Trophoblast cell (in vitro differentiated cells and primary cell): ENCODE data around the gene CAMSAP2.
"Not testable (repeated sequence)": the region's sequence is repeated elsewhere in the genome, so short reads cannot be mapped to it uniquely, and the experiment has no call there.

Source experiments
- DNase-seq, 2 donors: peaks; one replicate each; pipeline ENCODE4 v3.0.0-alpha.2; 2016
- H2AFZ ChIP-seq: 2 replicates; pipeline ENCODE4 v1.6.1; 2013; ENCODE audit warnings: low read length, moderate library complexity, mild to moderate bottlenecking; ENCODE audit not compliant: insufficient read depth, poor library complexity
- H2AK5ac ChIP-seq: 2 replicates; pipeline ENCODE4 v1.6.1; 2013; ENCODE audit warnings: mild to moderate bottlenecking, low read length
- H2BK120ac ChIP-seq: 2 replicates; pipeline ENCODE4 v1.6.1; 2013; ENCODE audit warnings: low read length, mild to moderate bottlenecking, moderate library complexity; ENCODE audit not compliant: insufficient read depth, poor library complexity
- H2BK12ac ChIP-seq: 2 replicates; pipeline ENCODE4 v1.6.1; 2013; ENCODE audit warnings: mild to moderate bottlenecking, low read length, moderate library complexity
- H2BK5ac ChIP-seq: 2 replicates; pipeline ENCODE4 v1.6.1; 2013; ENCODE audit warnings: low read length, low read depth, moderate library complexity, mild to moderate bottlenecking; ENCODE audit not compliant: poor library complexity
- H3K14ac ChIP-seq: 2 replicates; pipeline ENCODE4 v1.6.1; 2013; ENCODE audit warnings: mild to moderate bottlenecking, low read length
- H3K18ac ChIP-seq: 2 replicates; pipeline ENCODE4 v1.6.1; 2013; ENCODE audit warnings: mild to moderate bottlenecking, low read length
- H3K23ac ChIP-seq: 2 replicates; pipeline ENCODE4 v1.6.1; 2013; ENCODE audit warnings: low read length
- H3K27ac ChIP-seq: 2 replicates; pipeline ENCODE4 v1.5.1; 2013; ENCODE audit warnings: low read depth, mild to moderate bottlenecking, inconsistent platforms, low read length, moderate library complexity
- H3K27me3 ChIP-seq: 2 replicates; pipeline ENCODE4 v1.6.1; 2013; ENCODE audit warnings: inconsistent platforms, mild to moderate bottlenecking, low read length, moderate library complexity; ENCODE audit not compliant: insufficient read depth
- H3K36me3 ChIP-seq, 2 experiments: 1 replicate in 1 of 2; 2 replicates in 1 of 2; pipeline ENCODE4 v1.6.1; 2013; ENCODE audit warnings: low read length in 2 of 2, mild to moderate bottlenecking in 2 of 2, moderate library complexity in 1 of 2; ENCODE audit not compliant: insufficient read depth in 2 of 2, control insufficient read depth in 1 of 2
- H3K4ac ChIP-seq: 2 replicates; pipeline ENCODE4 v1.6.1; 2013; ENCODE audit warnings: low read depth, mild to moderate bottlenecking, low read length, moderate library complexity
- H3K4me1 ChIP-seq, 2 experiments: 1 replicate in 1 of 2; 2 replicates in 1 of 2; pipeline ENCODE4 v1.6.1; 2013; ENCODE audit warnings: low read length in 2 of 2, mild to moderate bottlenecking in 2 of 2, moderate library complexity in 1 of 2; ENCODE audit not compliant: insufficient read depth in 2 of 2, control insufficient read depth in 1 of 2
- H3K4me2 ChIP-seq: 2 replicates; pipeline ENCODE4 v1.6.1; 2013; ENCODE audit warnings: inconsistent platforms, mild to moderate bottlenecking, low read length, moderate library complexity
- H3K4me3 ChIP-seq: 2 replicates; pipeline ENCODE4 v1.5.1; 2013; ENCODE audit warnings: mild to moderate bottlenecking, low read depth, low read length, inconsistent platforms
- H3K79me1 ChIP-seq: one replicate; pipeline ENCODE4 v1.6.1; 2013; ENCODE audit warnings: low read length
- H3K79me2 ChIP-seq: 2 replicates; pipeline ENCODE4 v1.6.1; 2013; ENCODE audit warnings: low read length, mild to moderate bottlenecking; ENCODE audit not compliant: control insufficient read depth, insufficient read depth, poor library complexity
- H3K9ac ChIP-seq: 2 replicates; pipeline ENCODE4 v1.6.1; 2013; ENCODE audit warnings: mild to moderate bottlenecking, low read length
- H3K9me3 ChIP-seq: 2 replicates; pipeline ENCODE4 v1.6.1; 2013; ENCODE audit warnings: low read depth, mild to moderate bottlenecking, control low read depth, inconsistent platforms, low read length; ENCODE audit not compliant: insufficient read depth
- H4K12ac ChIP-seq: 2 replicates; pipeline ENCODE4 v1.6.1; 2013; ENCODE audit warnings: low read depth, mild to moderate bottlenecking, low read length, moderate library complexity
- H4K8ac ChIP-seq: 2 replicates; pipeline ENCODE4 v1.6.1; 2013; ENCODE audit warnings: low read depth, mild to moderate bottlenecking, low read length, moderate library complexity
- H4K91ac ChIP-seq: one replicate; pipeline ENCODE4 v1.6.1; 2013; ENCODE audit warnings: low read depth, mild to moderate bottlenecking, low read length, moderate library complexity
- WGBS: extraction: QIAGEN DNeasy Blood & Tissue Kit; methylation state at CpG from one replicate; pipeline ENCODE4 v1.1.7; 2013; ENCODE audit warnings: missing lambda C conversion rate; ENCODE audit not compliant: insufficient read length, insufficient coverage; ENCODE audit errors: extremely low coverage; 5-methylcytosine and 5-hydroxymethylcytosine counted together

Gene CAMSAP2

GRCh38 chr1:200744143-200744542 lies 5.5 kb downstream of the CAMSAP2 start:
- Histone ChIP-seq H3K18ac (no peak overlapping the region), H2BK12ac (no peak overlapping the region), H3K9ac (no peak overlapping the region), H2BK120ac (no peak overlapping the region), H2BK5ac (no peak overlapping the region), H4K12ac (no peak overlapping the region), H3K23ac (no peak overlapping the region), H3K79me2 (peaks cover 12% of the 10 kb centered on the region), H3K4me3 (no peak overlapping the region), H3K79me1 (peaks cover 9% of the 10 kb centered on the region), H3K27ac (no peak overlapping the region), H3K14ac (no peak overlapping the region), H3K4me1 (peaks cover 0 to 3% of the 10 kb centered on the region in 2 experiments), H3K4me2 (no peak overlapping the region), H3K4ac (peak overlapping the region; percentile 98), H2AFZ (no peak overlapping the region), H3K27me3 (no peaks in the 10 kb centered on the region), H4K8ac (no peak overlapping the region), H4K91ac (no peak overlapping the region), H3K9me3 (no peaks in the 10 kb centered on the region), H3K36me3 (peaks cover 1 to 4% of the 10 kb centered on the region in 2 experiments), H2AK5ac (no peak overlapping the region)
- DNase-seq: peak; percentile 20 to 69
- 100% methylated on average over 1 of the region's 1 CpG for WGBS

- Histone ChIP-seq H2BK12ac (no peak overlapping the region), H3K36me3 (peaks cover 6 to 12% of the 10 kb centered on the region in 2 experiments), H3K18ac (no peak overlapping the region), H3K9me3 (no peaks in the 10 kb centered on the region), H3K4me2 (no peak overlapping the region), H2BK120ac (no peak overlapping the region), H4K12ac (no peak overlapping the region), H3K27ac (no peak overlapping the region), H3K27me3 (no peaks in the 10 kb centered on the region), H3K23ac (no peak overlapping the region), H3K14ac (no peak overlapping the region), H2AFZ (no peak overlapping the region), H3K79me2 (peaks cover 6% of the 10 kb centered on the region), H3K79me1 (no peaks in the 10 kb centered on the region), H3K4ac (no peak overlapping the region), H2BK5ac (no peak overlapping the region), H4K91ac (no peak overlapping the region), H3K4me3 (no peak overlapping the region), H4K8ac (no peak overlapping the region), H3K9ac (no peak overlapping the region), H2AK5ac (no peak overlapping the region), H3K4me1 (peaks cover 0 to 3% of the 10 kb centered on the region in 2 experiments)
- no peak for DNase-seq
Measured at GRCh38 chr1:200749090-200749489, 10.4 kb downstream of the CAMSAP2 start.

GRCh38 chr1:200750749-200751148 lies 12.1 kb downstream of the CAMSAP2 start:
- not testable (repeated sequence) for H3K27me3 ChIP-seq, H4K12ac ChIP-seq, H3K23ac ChIP-seq, H3K9ac ChIP-seq, H2BK120ac ChIP-seq, H3K4me2 ChIP-seq, H3K4ac ChIP-seq, H2AFZ ChIP-seq, H3K79me2 ChIP-seq, H3K4me1 ChIP-seq, H2BK12ac ChIP-seq, H3K14ac ChIP-seq, H3K79me1 ChIP-seq, H4K91ac ChIP-seq, H3K27ac ChIP-seq, H3K9me3 ChIP-seq, H2BK5ac ChIP-seq, H2AK5ac ChIP-seq, H3K18ac ChIP-seq, H4K8ac ChIP-seq, H3K4me3 ChIP-seq
- no CpG with 5 or more reads among the region's 10 CpGs for WGBS
- H3K36me3 ChIP-seq: peaks cover 6 to 10% of the 10 kb centered on the region in 2 experiments
- peak; percentile 34 to 48 for DNase-seq

GRCh38 chr1:200751717-200752116 lies 13.0 kb downstream of the CAMSAP2 start:
- Histone ChIP-seq H3K9me3 (no peaks in the 10 kb centered on the region), H2BK5ac (no peak overlapping the region), H2AFZ (no peak overlapping the region), H3K23ac (no peak overlapping the region), H2BK12ac (no peak overlapping the region), H3K4me3 (no peak overlapping the region), H3K27ac (no peak overlapping the region), H4K91ac (no peak overlapping the region), H4K12ac (no peak overlapping the region), H3K4me1 (peaks cover 0 to 2% of the 10 kb centered on the region in 2 experiments), H3K14ac (no peak overlapping the region), H2BK120ac (no peak overlapping the region), H3K4me2 (no peak overlapping the region), H2AK5ac (no peak overlapping the region), H4K8ac (no peak overlapping the region), H3K9ac (no peak overlapping the region), H3K18ac (no peak overlapping the region), H3K36me3 (peaks cover 5 to 10% of the 10 kb centered on the region in 2 experiments), H3K79me1 (no peaks in the 10 kb centered on the region), H3K4ac (peak overlapping the region; percentile 85), H3K79me2 (peaks cover 4% of the 10 kb centered on the region), H3K27me3 (no peaks in the 10 kb centered on the region)
- DNase-seq: peak in 1 of 2 donors; percentile 29
- WGBS: no CpG with 5 or more reads among the region's 2 CpGs
